ENCODE results near the gene PHACTR3.

Gene PHACTR3

DNA sequence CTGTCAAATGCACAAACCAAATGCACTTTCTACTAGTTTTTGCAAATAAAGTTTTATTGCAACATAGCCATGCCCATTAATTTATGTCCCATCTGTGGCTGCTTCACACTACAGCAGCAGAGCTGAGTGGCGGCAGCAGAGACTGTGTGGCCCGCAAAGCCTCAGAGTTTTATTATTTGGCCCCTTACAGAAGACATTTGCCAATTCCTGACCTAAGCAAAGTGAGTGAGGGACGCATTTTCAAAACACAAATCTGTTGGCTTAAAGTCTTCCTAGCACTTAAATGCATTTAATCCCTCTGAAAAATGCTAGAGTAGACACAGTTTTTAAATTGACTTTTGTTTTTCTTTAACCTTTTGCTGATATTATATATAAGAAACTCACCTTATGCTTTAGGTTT, 126.4 kb downstream of the PHACTR3 start:
- TF ChIP-seq ZFX (IDR thresholded peaks at IDR 0.05) = no peak
- TF ChIP-seq, protein P1, sequence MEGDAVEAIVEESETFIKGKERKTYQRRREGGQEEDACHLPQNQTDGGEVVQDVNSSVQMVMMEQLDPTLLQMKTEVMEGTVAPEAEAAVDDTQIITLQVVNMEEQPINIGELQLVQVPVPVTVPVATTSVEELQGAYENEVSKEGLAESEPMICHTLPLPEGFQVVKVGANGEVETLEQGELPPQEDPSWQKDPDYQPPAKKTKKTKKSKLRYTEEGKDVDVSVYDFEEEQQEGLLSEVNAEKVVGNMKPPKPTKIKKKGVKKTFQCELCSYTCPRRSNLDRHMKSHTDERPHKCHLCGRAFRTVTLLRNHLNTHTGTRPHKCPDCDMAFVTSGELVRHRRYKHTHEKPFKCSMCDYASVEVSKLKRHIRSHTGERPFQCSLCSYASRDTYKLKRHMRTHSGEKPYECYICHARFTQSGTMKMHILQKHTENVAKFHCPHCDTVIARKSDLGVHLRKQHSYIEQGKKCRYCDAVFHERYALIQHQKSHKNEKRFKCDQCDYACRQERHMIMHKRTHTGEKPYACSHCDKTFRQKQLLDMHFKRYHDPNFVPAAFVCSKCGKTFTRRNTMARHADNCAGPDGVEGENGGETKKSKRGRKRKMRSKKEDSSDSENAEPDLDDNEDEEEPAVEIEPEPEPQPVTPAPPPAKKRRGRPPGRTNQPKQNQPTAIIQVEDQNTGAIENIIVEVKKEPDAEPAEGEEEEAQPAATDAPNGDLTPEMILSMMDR (conservative IDR thresholded peaks at IDR 0.05) = no peak
- no peak overlapping the region for H3K27ac ChIP-seq

DNA sequence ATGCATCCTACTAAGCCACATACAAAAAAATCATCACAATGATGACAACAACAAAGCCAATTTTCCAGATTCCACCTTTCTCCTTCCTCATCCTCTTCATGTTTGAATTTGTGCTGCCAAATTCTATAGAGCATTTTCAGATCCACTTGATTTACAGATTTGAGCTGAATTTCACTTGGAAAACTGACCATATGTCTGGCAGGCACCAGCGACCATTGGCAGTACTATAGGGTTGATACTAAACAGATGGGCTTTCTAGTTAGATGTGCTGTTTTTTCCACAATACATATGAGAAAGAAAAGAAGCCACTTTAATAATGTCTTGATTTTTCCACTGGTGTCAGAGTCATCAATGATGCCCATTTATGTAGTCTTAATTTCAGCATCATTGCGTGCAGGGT, 127.0 kb downstream of the PHACTR3 start:
- TF ChIP-seq, protein P1 (conservative IDR thresholded peaks at IDR 0.05) = no peak
- TF ChIP-seq ZFX (IDR thresholded peaks at IDR 0.05) = no peak
- H3K27ac ChIP-seq = no peak overlapping the region

DNA sequence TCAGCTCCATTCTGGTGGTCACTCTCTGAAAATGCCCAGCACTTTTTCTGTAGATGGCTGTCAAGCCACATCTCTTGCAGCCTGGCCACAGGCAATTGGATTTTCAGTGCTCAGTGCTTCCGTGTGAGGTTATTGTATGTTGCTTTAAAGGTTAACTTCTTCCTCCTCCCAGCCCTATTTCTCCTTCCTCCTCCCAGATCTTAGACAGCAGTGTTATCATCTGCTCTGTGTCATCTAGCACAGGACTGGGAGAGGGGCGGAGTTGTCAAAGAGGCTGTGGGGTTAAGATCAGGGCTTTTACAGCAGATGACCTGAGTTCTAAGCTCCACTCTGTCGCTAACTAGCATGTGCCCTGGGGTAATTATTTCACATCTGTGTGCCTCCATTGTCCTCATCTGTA, 129.0 kb downstream of the PHACTR3 start:
- TF ChIP-seq, protein P1 (conservative IDR thresholded peaks at IDR 0.05) = no peak
- no peak for TF ChIP-seq ZFX (IDR thresholded peaks at IDR 0.05)
- H3K27ac ChIP-seq = no peak overlapping the region

DNA sequence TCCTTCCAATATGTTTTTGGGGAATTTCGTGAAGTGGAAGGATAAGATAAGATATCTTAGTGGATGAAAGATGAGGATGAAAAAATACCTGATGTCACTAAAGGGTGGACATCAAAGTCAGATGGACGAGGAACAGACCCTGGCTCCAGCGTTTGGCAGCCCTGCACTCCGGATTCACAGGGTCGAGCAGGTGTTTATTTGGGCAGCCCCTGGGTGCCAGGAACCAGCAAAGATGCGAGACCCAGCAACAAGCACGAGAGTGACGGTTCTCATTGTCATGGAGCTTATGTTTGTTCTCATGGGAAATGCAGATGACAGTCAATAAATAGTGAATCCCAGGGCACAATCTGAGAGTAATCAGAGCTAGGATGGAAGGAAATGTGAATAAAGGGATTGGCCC, 131.1 kb downstream of the PHACTR3 start:
- TF ChIP-seq ZFX (IDR thresholded peaks at IDR 0.05) = no peak
- no peak overlapping the region for H3K27ac ChIP-seq

DNA sequence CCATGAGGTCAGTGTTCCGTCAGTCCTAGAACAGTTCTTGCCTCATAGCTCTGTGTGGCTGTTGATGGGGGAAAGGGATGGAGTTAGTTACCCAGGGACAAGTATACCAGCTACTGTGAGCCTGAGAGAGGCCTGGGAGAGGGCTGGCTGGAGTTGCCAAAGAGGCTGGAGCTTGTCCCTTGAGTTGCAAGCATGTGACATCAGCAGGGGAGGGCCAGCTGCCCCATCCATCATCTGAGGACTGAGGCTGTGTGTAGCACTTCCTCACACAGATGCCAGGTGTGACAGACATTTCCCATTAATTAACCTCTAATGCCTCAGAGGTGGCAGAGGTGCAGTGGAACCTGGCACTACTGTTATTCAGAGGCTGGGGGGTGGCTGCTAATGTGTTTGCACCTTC, 131.6 kb downstream of the PHACTR3 start:
- no peak for TF ChIP-seq ZFX (IDR thresholded peaks at IDR 0.05)
- TF ChIP-seq, protein P1 (conservative IDR thresholded peaks at IDR 0.05) = no peak
- no peak overlapping the region for H3K27ac ChIP-seq

DNA sequence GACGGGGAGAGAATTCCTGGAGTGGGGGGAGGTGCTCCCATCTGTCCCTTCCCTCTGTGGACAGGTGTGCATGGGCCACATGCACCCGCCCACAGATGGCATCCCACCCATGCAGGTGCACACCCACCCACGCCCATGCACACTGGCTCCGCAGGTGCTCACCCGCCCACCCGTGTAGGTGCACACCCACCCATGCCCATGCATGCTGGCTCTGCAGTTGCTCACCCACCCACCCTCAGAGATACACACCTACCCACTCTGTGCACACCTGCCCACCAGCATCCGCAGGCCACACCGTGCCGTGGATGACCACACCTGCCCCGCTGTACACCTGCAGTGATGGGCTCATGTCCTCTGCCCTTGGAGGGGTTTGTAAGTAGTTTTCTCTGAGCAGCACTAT, 132.0 kb downstream of the PHACTR3 start:
- no peak overlapping the region for H3K27ac ChIP-seq
- no peak for TF ChIP-seq ZFX (IDR thresholded peaks at IDR 0.05)
- TF ChIP-seq, protein P1 (conservative IDR thresholded peaks at IDR 0.05) = no peak

DNA sequence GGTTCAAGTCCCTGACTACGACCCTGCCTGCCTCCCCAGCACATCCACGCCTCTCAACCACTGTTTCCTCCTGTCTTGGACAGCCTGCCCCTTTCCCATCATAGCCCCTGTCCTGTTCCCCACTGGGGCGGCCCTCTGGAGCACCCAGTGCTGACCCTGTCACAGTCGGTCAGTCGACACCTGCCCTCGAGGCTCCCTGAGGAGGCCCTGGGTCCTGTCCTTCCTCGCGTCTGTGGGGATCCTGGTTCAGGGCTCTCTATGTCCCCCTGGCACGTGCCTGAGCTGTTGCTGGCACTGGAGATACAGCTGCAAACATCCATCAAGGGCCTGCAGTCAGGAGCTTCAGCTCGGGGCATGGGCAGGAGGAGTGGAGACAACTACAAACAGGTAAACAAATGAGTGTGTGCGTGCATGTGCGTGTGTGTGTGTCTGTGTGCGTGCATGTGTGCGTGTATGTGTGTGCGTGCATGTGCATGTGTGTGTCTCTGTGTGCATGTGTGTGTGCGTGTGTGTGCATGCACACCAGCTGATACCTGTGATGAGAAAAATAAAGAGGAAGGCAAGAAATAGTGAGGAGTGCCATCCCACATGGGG, 132.8 kb downstream of the PHACTR3 start:
- TF ChIP-seq, protein P1 (conservative IDR thresholded peaks at IDR 0.05) = no peak
- TF ChIP-seq ZFX (IDR thresholded peaks at IDR 0.05) = no peak
- H3K27ac ChIP-seq = no peak overlapping the region

DNA sequence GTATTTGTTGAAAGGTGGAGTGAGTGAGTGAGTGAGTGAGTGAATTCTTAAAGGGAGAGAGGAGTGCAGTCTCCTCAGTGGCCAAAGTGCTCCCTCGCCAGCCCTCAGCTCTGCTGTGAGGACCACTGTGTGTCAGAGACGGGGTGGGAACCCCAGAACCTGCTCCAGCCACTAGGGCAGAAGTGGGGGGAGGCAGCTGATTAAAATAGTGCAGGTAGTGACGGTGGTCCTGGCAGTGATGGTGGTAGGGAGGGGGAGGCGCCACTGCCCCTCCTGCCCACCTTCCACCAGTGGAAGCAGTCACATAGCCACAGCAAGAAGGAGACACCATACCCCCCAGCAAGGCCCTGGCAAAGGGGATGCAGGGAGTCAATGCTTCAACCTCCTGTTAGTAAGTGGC, 133.5 kb downstream of the PHACTR3 start:
- TF ChIP-seq ZFX (IDR thresholded peaks at IDR 0.05) = no peak
- no peak overlapping the region for H3K27ac ChIP-seq

Data from C4-2B (cell line).